Measurements from ENCODE around the gene PRRT1B. TPM values are rescaled to one million over a fixed set of nuclear protein-coding genes. Genes with fewer than 3 reads are reported as not detected.
A peak's percentile ranks its signal among the peaks of the same experiment; 100 is the strongest.

Gene PRRT1B
- total RNA-seq (2014; rRNA removed; shearing (Covaris generic)) = not detected in 2 replicates

GRCh38 chr9:131545003-131545785, at the start of gene PRRT1B:
Gene PRRT1B, plus strand, starts transcription at chr9:131545523. Its CDS starts 93 bp downstream, at chr9:131545616.
- Histone ChIP-seq H3K4me1 (replicated peaks) (peaks cover 5% of the 10 kb centered on the region), H3K9me3 (replicated peaks) (peaks cover 16% of the 10 kb centered on the region), H3K36me3 (no peaks in the 10 kb centered on the region), H3K27me3 (replicated peaks) (peaks cover 21% of the 10 kb centered on the region), H3K4me3 (no peak within 1 kb of the TSS), H3K27ac (no peak within 1 kb of the TSS)
- DNase-seq (ENCODE audit: low read depth in 1 of 2, low spot score in 2 of 2) = no peak

- H3K27ac ChIP-seq = no peak overlapping the region
- H3K27me3 ChIP-seq (replicated peaks) = no peaks in the 10 kb centered on the region
- peaks cover 99% of the 10 kb centered on the region for H3K36me3 ChIP-seq
- H3K4me3 ChIP-seq = no peak overlapping the region
- no peaks in the 10 kb centered on the region for H3K9me3 ChIP-seq (replicated peaks)
- no peaks in the 10 kb centered on the region for H3K4me1 ChIP-seq (replicated peaks)
- DNase-seq (ENCODE audit: low read depth in 1 of 2, low spot score in 2 of 2) = no peak
Measured at GRCh38 chr9:131495785-131496184, 49.5 kb upstream of the PRRT1B start.

- Histone ChIP-seq H3K4me3 (no peak overlapping the region), H3K9me3 (replicated peaks) (no peaks in the 10 kb centered on the region), H3K4me1 (replicated peaks) (peaks cover under 1% of the 10 kb centered on the region), H3K27ac (no peak overlapping the region), H3K27me3 (replicated peaks) (no peaks in the 10 kb centered on the region), H3K36me3 (peaks cover 87% of the 10 kb centered on the region)
- no peak for DNase-seq (ENCODE audit: low read depth in 1 of 2, low spot score in 2 of 2)
Measured at GRCh38 chr9:131496844-131497405, 48.4 kb upstream of the PRRT1B start.

GRCh38 chr9:131499254-131499767, 46.0 kb upstream of the PRRT1B start:
- Histone ChIP-seq H3K36me3 (peaks cover 66% of the 10 kb centered on the region), H3K9me3 (replicated peaks) (no peaks in the 10 kb centered on the region), H3K4me3 (no peak overlapping the region), H3K27ac (no peak overlapping the region), H3K27me3 (replicated peaks) (no peaks in the 10 kb centered on the region), H3K4me1 (replicated peaks) (peaks cover 18% of the 10 kb centered on the region)
- no peak for DNase-seq (ENCODE audit: low read depth in 1 of 2, low spot score in 2 of 2)

GRCh38 chr9:131500377-131500776, 44.9 kb upstream of the PRRT1B start:
- Histone ChIP-seq H3K27me3 (replicated peaks) (no peaks in the 10 kb centered on the region), H3K27ac (no peak overlapping the region), H3K9me3 (replicated peaks) (no peaks in the 10 kb centered on the region), H3K36me3 (peaks cover 55% of the 10 kb centered on the region), H3K4me3 (no peak overlapping the region), H3K4me1 (replicated peaks) (peaks cover 18% of the 10 kb centered on the region)
- no peak for DNase-seq (ENCODE audit: low read depth in 1 of 2, low spot score in 2 of 2)

GRCh38 chr9:131500939-131501541, 44.3 kb upstream of the PRRT1B start:
- Histone ChIP-seq H3K4me1 (replicated peaks) (peaks cover 18% of the 10 kb centered on the region), H3K9me3 (replicated peaks) (no peaks in the 10 kb centered on the region), H3K4me3 (no peak overlapping the region), H3K36me3 (peaks cover 49% of the 10 kb centered on the region), H3K27ac (no peak overlapping the region), H3K27me3 (replicated peaks) (no peaks in the 10 kb centered on the region)
- DNase-seq (ENCODE audit: low read depth in 1 of 2, low spot score in 2 of 2) = no peak

GRCh38 chr9:131502781-131503625, 42.3 kb upstream of the PRRT1B start, which contains the start of gene POMT1:
Gene POMT1, plus strand, starts transcription at chr9:131502918. Its CDS starts 1,301 bp downstream, at chr9:131504219.
- peak within 1 kb of the TSS; percentile 65 for H3K4me3 ChIP-seq
- no peak within 1 kb of the TSS for H3K27ac ChIP-seq
- H3K27me3 ChIP-seq (replicated peaks) = no peaks in the 10 kb centered on the region
- DNase-seq (ENCODE audit: low read depth in 1 of 2, low spot score in 2 of 2) = peak; percentile 78 to 80
- no peaks in the 10 kb centered on the region for H3K9me3 ChIP-seq (replicated peaks)
- peaks cover 18% of the 10 kb centered on the region for H3K4me1 ChIP-seq (replicated peaks)
- peaks cover 36% of the 10 kb centered on the region for H3K36me3 ChIP-seq

GRCh38 chr9:131503626-131504465, 41.5 kb upstream of the PRRT1B start:
- H3K36me3 ChIP-seq = peaks cover 30% of the 10 kb centered on the region
- no peaks in the 10 kb centered on the region for H3K9me3 ChIP-seq (replicated peaks)
- H3K4me1 ChIP-seq (replicated peaks) = peaks cover 18% of the 10 kb centered on the region
- DNase-seq (ENCODE audit: low read depth in 1 of 2, low spot score in 2 of 2) = no peak
- H3K27ac ChIP-seq = no peak overlapping the region
- no peaks in the 10 kb centered on the region for H3K27me3 ChIP-seq (replicated peaks)
- peak overlapping the region; percentile 65 for H3K4me3 ChIP-seq

- no peak overlapping the region for H3K4me3 ChIP-seq
- peaks cover 18% of the 10 kb centered on the region for H3K4me1 ChIP-seq (replicated peaks)
- H3K36me3 ChIP-seq = peaks cover 19% of the 10 kb centered on the region
- no peaks in the 10 kb centered on the region for H3K27me3 ChIP-seq (replicated peaks)
- H3K27ac ChIP-seq = no peak overlapping the region
- no peak for DNase-seq (ENCODE audit: low read depth in 1 of 2, low spot score in 2 of 2)
- H3K9me3 ChIP-seq (replicated peaks) = no peaks in the 10 kb centered on the region
Measured at GRCh38 chr9:131505012-131505411, 40.3 kb upstream of the PRRT1B start.

- Histone ChIP-seq H3K27ac (no peak overlapping the region), H3K4me1 (replicated peaks) (no peaks in the 10 kb centered on the region), H3K4me3 (no peak overlapping the region), H3K36me3 (peaks cover 42% of the 10 kb centered on the region), H3K27me3 (replicated peaks) (no peaks in the 10 kb centered on the region), H3K9me3 (replicated peaks) (no peaks in the 10 kb centered on the region)
- no peak for DNase-seq (ENCODE audit: low read depth in 1 of 2, low spot score in 2 of 2)
Measured at GRCh38 chr9:131511416-131511815, 33.9 kb upstream of the PRRT1B start.

GRCh38 chr9:131511880-131512279, 33.4 kb upstream of the PRRT1B start:
- Histone ChIP-seq H3K27ac (no peak overlapping the region), H3K4me1 (replicated peaks) (no peaks in the 10 kb centered on the region), H3K27me3 (replicated peaks) (no peaks in the 10 kb centered on the region), H3K9me3 (replicated peaks) (no peaks in the 10 kb centered on the region), H3K36me3 (peaks cover 47% of the 10 kb centered on the region), H3K4me3 (no peak overlapping the region)
- no peak for DNase-seq (ENCODE audit: low read depth in 1 of 2, low spot score in 2 of 2)

GRCh38 chr9:131513177-131513576, 32.1 kb upstream of the PRRT1B start:
- H3K36me3 ChIP-seq = peaks cover 43% of the 10 kb centered on the region

More at GRCh38 chr9:131513177-131513576, 32.1 kb upstream of the PRRT1B start:
- Histone ChIP-seq H3K4me1 (replicated peaks) (no peaks in the 10 kb centered on the region), H3K27me3 (replicated peaks) (no peaks in the 10 kb centered on the region), H3K4me3 (no peak overlapping the region), H3K9me3 (replicated peaks) (no peaks in the 10 kb centered on the region), H3K27ac (no peak overlapping the region)
- DNase-seq (ENCODE audit: low read depth in 1 of 2, low spot score in 2 of 2) = no peak

Measured in SJSA1 (cell line).